ENCODE results near the gene PRKD2.
"Not testable (repeated sequence)": the region's sequence is repeated elsewhere in the genome, so short reads cannot be mapped to it uniquely, and the experiment has no call there.

PRKD2 gene

GRCh38 chr19:46717034-46717715, at the start of gene PRKD2:
PRKD2 (minus strand) TSS chr19:46717114; CDS start chr19:46716370, 744 bp downstream.
- DNase-seq = peak; percentile 49

GRCh38 chr19:46764817-46765291, 47.9 kb upstream of the PRKD2 start:
- no peak for DNase-seq

DNA sequence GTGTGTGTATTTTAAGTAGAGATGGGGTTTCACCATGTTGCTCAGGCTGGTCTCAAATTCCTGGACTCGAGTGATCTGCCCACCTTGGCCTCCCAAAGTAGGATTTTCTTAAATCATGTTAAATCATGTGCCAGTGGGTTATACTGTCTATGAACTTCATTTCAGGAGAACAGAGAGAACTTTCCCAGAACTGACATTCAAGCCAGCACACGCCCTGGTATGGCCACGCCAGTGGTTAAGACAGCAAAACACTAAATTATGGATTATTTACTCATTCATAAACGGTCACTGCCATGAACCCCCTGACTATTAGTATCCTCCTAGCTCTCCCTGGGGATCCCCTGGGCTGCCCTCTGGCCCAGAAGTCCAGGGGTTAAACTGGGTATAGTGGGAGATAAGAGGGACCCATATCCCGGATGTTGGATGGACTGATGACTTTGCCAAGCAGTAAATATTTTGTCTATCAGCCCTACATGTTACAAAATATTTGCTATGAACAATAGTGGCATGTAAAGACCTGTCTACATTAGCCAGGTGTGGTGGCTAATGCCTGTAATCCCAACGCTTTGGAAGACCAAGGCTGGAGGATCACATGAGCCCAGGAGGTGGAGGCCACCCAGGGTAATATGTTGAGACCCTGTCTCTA, 45.5 kb upstream of the PRKD2 start:
- DNase-seq = no peak

- DNase-seq = no peak
Observed at GRCh38 chr19:46761418-46761831, 44.5 kb upstream of the PRKD2 start.

DNA sequence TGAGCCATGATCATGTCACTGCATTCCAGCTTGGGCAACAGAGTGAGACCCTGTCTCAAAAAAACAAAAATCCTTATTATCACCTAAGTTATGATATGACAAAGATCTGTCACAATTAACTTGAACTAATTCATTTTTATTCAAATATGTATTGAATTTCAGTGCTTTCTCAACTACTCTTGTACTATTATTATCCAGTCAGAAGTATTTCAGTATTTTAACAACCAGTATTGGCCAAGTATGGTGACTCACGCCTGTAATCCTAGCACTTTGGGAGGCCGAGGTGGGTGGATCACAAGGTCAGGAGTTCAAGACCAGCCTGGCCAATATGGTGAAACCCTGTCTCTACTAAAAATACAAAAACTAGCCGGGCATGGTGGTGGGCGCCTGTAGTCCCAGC, 44.0 kb upstream of the PRKD2 start:
- DNase-seq = not testable (repeated sequence)

GRCh38 chr19:46760363-46760762, 43.4 kb upstream of the PRKD2 start:
- DNase-seq = no peak

GRCh38 chr19:46759817-46760333, 43.0 kb upstream of the PRKD2 start:
- no peak for DNase-seq

GRCh38 chr19:46759206-46759605, 42.3 kb upstream of the PRKD2 start:
- no peak for DNase-seq

GRCh38 chr19:46756544-46756888, 39.6 kb upstream of the PRKD2 start:
- no peak for DNase-seq

GRCh38 chr19:46755853-46756543, 39.1 kb upstream of the PRKD2 start:
- DNase-seq = no peak

- DNase-seq = no peak
Observed at GRCh38 chr19:46755077-46755852, 38.4 kb upstream of the PRKD2 start.

DNA sequence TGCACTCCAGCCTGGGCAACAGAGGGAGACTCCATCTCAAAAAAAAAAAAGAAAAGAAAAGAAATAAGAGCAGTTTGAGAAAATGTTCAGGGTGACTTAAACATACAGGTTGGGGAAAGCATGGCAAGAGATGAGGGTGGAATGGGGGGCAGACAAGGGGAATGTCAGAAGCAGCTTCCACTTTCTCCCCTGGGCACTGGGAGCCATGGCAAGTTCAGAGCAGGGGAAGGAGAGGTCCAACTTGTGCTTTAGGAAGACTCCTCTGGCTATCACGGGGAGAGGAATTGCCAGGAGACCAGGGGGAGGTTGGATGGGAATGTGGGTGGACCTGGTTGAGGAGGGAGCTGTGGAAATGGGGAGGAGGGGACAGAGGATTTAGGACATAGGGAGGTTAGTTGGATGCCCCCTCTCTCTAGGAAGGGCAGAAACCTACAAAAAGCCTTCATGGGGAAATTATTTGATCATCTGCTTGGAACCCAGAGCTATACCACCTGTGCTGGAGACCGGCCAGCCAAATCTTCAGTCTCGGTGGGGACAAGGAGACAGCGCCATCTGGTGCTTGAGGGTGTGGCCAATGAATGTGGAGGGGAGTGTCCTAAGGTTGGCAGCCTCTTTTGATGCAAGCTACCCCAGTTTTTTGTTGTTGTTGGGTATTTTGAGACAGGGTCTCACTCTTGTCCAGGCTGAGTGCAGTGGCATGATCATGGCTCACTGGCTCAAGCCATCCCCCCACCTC, 36.7 kb upstream of the PRKD2 start:
- peak; percentile 65 for DNase-seq

GRCh38 chr19:46748325-46749109, 31.6 kb upstream of the PRKD2 start:
- DNase-seq = no peak

GRCh38 chr19:46746281-46747057, 29.6 kb upstream of the PRKD2 start, which contains the start of gene STRN4:
STRN4 (minus strand) TSS chr19:46746450; CDS start chr19:46746430, 20 bp downstream.
- peak; percentile 70 for DNase-seq

DNA sequence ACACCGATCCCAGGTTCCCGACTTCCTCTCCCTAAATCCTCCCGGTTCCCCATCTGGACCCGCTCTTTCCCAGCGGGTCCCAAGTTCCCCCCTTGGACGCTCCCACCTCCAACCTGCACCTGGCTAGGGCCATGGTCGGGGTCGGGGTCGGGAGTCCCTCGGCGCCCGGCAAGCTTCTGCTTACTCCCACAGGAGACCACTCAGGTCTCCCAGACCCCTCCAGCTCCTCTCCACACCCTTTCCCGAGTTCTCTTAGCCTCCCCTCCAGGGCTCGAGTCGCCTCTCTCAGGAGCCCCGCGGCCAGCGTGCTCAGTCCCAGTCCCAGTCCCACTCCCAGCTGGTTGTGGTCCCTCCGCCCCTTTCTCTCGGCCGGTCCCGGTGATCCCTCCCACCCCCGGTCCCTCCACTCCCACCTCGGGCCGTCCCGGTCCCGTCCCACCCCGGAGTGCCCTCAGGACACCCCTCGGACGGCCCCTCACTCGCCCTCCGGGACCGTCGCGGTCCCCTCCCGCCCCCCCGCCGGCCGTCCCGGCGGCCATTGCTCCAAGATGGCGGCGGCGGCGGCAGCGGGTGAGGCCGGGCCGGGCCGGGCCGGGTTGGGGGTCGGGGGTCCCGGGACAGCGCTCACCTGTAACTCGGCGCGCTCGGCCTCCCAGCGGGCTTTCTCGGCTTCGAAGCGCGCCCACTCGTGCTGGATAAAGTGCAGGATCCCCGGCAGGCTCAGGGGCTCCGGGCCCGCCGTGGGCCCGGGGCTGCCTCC, 28.8 kb upstream of the PRKD2 start, which contains the start of gene FKRP:
TSS of gene FKRP (plus strand) at position 537 of the 760 bp plus-strand sequence. CDS start 9,394 bp downstream, outside the sequence.
- no peak for DNase-seq

- DNase-seq = no peak
Observed at GRCh38 chr19:46745030-46745429, 28.1 kb upstream of the PRKD2 start.

DNA sequence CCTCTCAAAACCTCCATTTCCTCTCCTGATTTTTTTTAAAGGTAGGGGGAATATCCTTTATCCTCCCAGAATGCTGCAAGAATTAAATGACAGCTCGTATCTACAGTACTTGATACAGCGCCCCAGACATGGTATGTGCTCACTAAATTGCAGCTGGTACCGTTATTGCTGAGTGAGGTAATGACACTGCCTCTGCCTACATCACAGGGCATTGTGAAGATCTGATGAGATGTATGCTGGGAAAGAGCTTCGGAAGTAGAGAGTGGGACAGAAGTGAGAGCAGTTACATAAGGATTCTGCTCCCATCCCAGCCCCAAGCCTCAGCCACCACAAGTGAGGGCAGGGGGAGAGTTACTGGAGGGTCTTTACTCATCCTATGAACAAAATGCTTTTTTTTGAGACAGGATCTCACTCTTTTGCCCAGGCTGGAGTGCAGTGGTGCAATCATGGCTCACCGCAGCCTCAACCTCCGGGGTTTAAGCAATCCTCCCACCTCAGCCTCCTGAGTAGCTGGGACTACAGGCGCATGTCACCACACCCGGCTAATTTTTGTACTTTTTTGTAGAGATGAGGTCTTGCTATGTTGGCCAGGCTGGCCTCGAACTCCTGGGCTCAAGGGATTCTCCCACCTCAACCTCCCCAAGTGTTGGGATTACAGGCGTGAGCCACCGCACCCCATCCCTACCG, 27.2 kb upstream of the PRKD2 start:
- DNase-seq = no peak

DNA sequence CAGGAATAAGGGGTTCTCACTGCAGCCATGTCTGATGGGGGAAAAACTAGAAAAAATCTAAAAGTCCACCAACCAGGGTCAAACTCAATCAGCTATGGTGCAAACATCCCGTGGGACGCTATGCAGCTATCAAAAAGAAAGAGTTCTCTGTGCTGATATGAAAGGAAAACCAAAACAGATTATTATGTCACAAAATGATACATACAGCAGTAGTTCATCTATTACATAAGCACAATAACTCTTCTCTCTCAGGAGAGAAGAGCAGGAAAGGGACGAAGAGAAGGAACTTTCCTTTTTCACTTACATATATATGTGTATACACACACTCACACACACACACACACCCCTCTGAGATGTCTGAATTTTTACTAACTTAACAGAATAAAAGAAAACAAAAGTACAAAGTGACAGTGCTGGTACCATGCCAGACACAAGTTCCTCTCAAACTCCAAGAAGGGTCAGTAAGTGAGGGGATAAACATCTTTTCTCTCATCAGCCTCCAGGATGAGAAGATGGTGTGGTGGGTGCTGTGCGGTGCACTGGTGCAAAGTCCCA, 26.1 kb upstream of the PRKD2 start:
- no peak for DNase-seq

DNA sequence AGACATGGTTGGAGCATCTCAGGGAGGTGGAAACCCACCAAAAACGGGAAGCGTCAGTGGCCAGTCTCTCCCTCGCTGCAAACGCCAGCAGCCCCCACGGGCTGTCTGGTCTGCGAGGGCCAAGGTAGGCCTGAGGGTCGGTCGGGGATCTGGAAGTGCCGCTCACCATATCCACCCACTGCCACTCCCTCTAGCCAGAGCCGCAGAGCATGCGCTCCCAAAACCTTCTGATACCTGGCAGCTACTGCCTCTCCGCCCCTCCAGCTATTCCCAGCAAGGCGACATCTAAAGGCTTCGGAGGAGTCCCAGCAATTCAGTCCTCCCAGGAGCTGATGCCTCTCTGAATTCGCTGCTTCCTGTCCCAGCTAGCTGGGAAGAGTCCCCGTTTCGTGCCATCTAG, 24.5 kb upstream of the PRKD2 start:
- no peak for DNase-seq
